Neural progenitor cell (in vitro differentiated cells): ENCODE data around the gene RBFA.

Source experiments
- EZH2 ChIP-seq: fragments of 200-600 bp; sonication (generic); IDR thresholded peaks from 2 replicates; pipeline ENCODE4 v1.6.1; 2017; ENCODE audit warnings: antibody characterized with exemption, mild to moderate bottlenecking, moderate library complexity
- EZH2phosphoT487 ChIP-seq: fragments of 200-600 bp; sonication (generic); IDR thresholded peaks from 2 replicates; pipeline ENCODE4 v1.6.1; 2017; ENCODE audit warnings: antibody characterized with exemption
- TF ChIP-seq, protein P1 (sequence below): fragments of 200-600 bp; sonication (generic); IDR thresholded peaks from 2 replicates; pipeline ENCODE4 v1.5.1; 2017; ENCODE audit warnings: antibody characterized with exemption, mild to moderate bottlenecking

DNA sequence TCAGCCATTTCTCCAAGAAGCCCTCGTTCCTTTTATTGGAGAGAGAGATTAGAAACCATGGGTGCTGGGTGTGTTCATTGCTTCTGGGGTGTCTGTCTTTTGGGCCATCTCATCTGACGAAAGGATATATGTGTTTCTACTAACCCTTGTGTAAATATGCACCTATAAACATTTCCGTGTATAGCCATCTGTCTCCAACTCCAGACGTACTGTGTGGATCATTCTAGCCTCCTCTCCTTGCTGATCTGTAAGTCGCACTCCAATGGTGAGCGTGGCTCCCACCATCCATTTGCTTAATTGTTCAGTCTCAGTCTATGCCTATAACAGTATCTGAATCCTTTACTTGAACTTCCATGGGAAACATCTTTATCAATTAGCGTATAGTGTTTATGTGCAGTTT is 1.8 kb downstream of the RBFA start:
- TF ChIP-seq, protein P1, sequence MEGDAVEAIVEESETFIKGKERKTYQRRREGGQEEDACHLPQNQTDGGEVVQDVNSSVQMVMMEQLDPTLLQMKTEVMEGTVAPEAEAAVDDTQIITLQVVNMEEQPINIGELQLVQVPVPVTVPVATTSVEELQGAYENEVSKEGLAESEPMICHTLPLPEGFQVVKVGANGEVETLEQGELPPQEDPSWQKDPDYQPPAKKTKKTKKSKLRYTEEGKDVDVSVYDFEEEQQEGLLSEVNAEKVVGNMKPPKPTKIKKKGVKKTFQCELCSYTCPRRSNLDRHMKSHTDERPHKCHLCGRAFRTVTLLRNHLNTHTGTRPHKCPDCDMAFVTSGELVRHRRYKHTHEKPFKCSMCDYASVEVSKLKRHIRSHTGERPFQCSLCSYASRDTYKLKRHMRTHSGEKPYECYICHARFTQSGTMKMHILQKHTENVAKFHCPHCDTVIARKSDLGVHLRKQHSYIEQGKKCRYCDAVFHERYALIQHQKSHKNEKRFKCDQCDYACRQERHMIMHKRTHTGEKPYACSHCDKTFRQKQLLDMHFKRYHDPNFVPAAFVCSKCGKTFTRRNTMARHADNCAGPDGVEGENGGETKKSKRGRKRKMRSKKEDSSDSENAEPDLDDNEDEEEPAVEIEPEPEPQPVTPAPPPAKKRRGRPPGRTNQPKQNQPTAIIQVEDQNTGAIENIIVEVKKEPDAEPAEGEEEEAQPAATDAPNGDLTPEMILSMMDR, result no peak
- TF ChIP-seq EZH2 (no peak), EZH2phosphoT487 (no peak)
